ENCODE data around the gene CORIN. TPM values are rescaled to one million over a fixed set of nuclear protein-coding genes. Genes with fewer than 3 reads are reported as not detected.
"Not testable (repeated sequence)": the region's sequence is repeated elsewhere in the genome, so short reads cannot be mapped to it uniquely, and the experiment has no call there.

The CORIN gene
- total and polyA plus RNA-seq, 5 donors from 2014 or later, result 0.64 TPM; not detected in 4

GRCh38 chr4:47566566-47566965 lies 271.3 kb downstream of the CORIN start:
- Mint-ChIP-seq H3K4me3 (no peak overlapping the region), H3K27me3 (no peaks in the 10 kb centered on the region)
- no peaks in the 10 kb centered on the region for H3K36me3 ChIP-seq (ENCODE audit: control insufficient read depth, insufficient read depth, low read length)

GRCh38 chr4:47562297-47562696 lies 275.6 kb downstream of the CORIN start:
- Histone ChIP-seq H3K27me3 (ENCODE audit: control insufficient read depth, insufficient read depth, low read length) (no peaks in the 10 kb centered on the region), H3K4me1 (ENCODE audit: control insufficient read depth, insufficient read depth, low read length, poor library complexity, severe bottlenecking) (no peaks in the 10 kb centered on the region), H3K36me3 (ENCODE audit: control insufficient read depth, insufficient read depth, low read length) (no peaks in the 10 kb centered on the region), H3K27ac (ENCODE audit: insufficient read depth, low read length, poor library complexity, severe bottlenecking) (no peak overlapping the region), H3K4me3 (ENCODE audit: low read depth, low read length) (no peak overlapping the region), H3K9me3 (ENCODE audit: control insufficient read depth in 2 of 2, low read length in 2 of 2) (no peaks in the 10 kb centered on the region)
- no peaks in the 10 kb centered on the region for H3K9me3 Mint-ChIP-seq
- H3K36me3 Mint-ChIP-seq, result no peaks in the 10 kb centered on the region
- no peaks in the 10 kb centered on the region for H3K27me3 Mint-ChIP-seq
- ATAC-seq (ENCODE audit: low read depth in 2 of 2) (no peak), DNase-seq (no peak)
- no peak overlapping the region for H3K27ac Mint-ChIP-seq
- H3K4me1 Mint-ChIP-seq, result peaks cover 0 to 5% (median 3%) of the 10 kb centered on the region in 4 donors
- no peak overlapping the region for H3K4me3 Mint-ChIP-seq

More at GRCh38 chr4:47566566-47566965, 271.3 kb downstream of the CORIN start:
- no peaks in the 10 kb centered on the region for H3K27me3 ChIP-seq (ENCODE audit: control insufficient read depth, insufficient read depth, low read length)
- H3K27ac ChIP-seq (ENCODE audit: insufficient read depth, low read length, poor library complexity, severe bottlenecking), result no peak overlapping the region
- H3K4me3 ChIP-seq (ENCODE audit: low read depth, low read length), result no peak overlapping the region
- Mint-ChIP-seq H3K27ac (no peak overlapping the region), H3K9me3 (no peaks in the 10 kb centered on the region), H3K4me1 (peaks cover 0 to 5% (median 3%) of the 10 kb centered on the region in 4 donors), H3K36me3 (peaks cover 1% of the 10 kb centered on the region)
- ATAC-seq (ENCODE audit: low read depth in 2 of 2) (no peak), DNase-seq (no peak)
- H3K4me1 ChIP-seq (ENCODE audit: control insufficient read depth, insufficient read depth, low read length, poor library complexity, severe bottlenecking), result no peaks in the 10 kb centered on the region
- no peaks in the 10 kb centered on the region for H3K9me3 ChIP-seq (ENCODE audit: control insufficient read depth in 2 of 2, low read length in 2 of 2)

- DNase-seq, result no peak
- H3K27ac Mint-ChIP-seq, result no peak overlapping the region
- H3K27me3 Mint-ChIP-seq, result no peaks in the 10 kb centered on the region
- H3K4me3 ChIP-seq (ENCODE audit: low read depth, low read length), result no peak overlapping the region
- H3K9me3 Mint-ChIP-seq, result no peaks in the 10 kb centered on the region
- H3K9me3 ChIP-seq (ENCODE audit: control insufficient read depth in 2 of 2, low read length in 2 of 2), result no peaks in the 10 kb centered on the region
- H3K4me1 Mint-ChIP-seq, result peaks cover 0 to 5% (median 3%) of the 10 kb centered on the region in 4 donors
- H3K4me3 Mint-ChIP-seq, result no peak overlapping the region
- H3K4me1 ChIP-seq (ENCODE audit: control insufficient read depth, insufficient read depth, low read length, poor library complexity, severe bottlenecking), result no peaks in the 10 kb centered on the region
- H3K27ac ChIP-seq (ENCODE audit: insufficient read depth, low read length, poor library complexity, severe bottlenecking), result no peak overlapping the region
- H3K27me3 ChIP-seq (ENCODE audit: control insufficient read depth, insufficient read depth, low read length), result no peaks in the 10 kb centered on the region
- H3K36me3 ChIP-seq (ENCODE audit: control insufficient read depth, insufficient read depth, low read length), result no peaks in the 10 kb centered on the region
- H3K36me3 Mint-ChIP-seq, result no peaks in the 10 kb centered on the region
- no peak for ATAC-seq (ENCODE audit: low read depth in 2 of 2)
Measured at GRCh38 chr4:47561331-47561730, 276.5 kb downstream of the CORIN start.

GRCh38 chr4:47560682-47561081 lies 277.2 kb downstream of the CORIN start:
- H3K27ac Mint-ChIP-seq, result no peak overlapping the region
- no peaks in the 10 kb centered on the region for H3K36me3 Mint-ChIP-seq
- DNase-seq, result no peak
- no peak overlapping the region for H3K4me3 Mint-ChIP-seq
- H3K36me3 ChIP-seq (ENCODE audit: control insufficient read depth, insufficient read depth, low read length), result no peaks in the 10 kb centered on the region
- H3K4me3 ChIP-seq (ENCODE audit: low read depth, low read length), result no peak overlapping the region
- no peak for ATAC-seq (ENCODE audit: low read depth in 2 of 2)
- H3K4me1 Mint-ChIP-seq, result peaks cover 0 to 5% (median 3%) of the 10 kb centered on the region in 4 donors
- no peaks in the 10 kb centered on the region for H3K4me1 ChIP-seq (ENCODE audit: control insufficient read depth, insufficient read depth, low read length, poor library complexity, severe bottlenecking)
- H3K27me3 Mint-ChIP-seq, result no peaks in the 10 kb centered on the region
- H3K27ac ChIP-seq (ENCODE audit: insufficient read depth, low read length, poor library complexity, severe bottlenecking), result no peak overlapping the region
- H3K27me3 ChIP-seq (ENCODE audit: control insufficient read depth, insufficient read depth, low read length), result no peaks in the 10 kb centered on the region
- no peaks in the 10 kb centered on the region for H3K9me3 ChIP-seq (ENCODE audit: control insufficient read depth in 2 of 2, low read length in 2 of 2)
- no peaks in the 10 kb centered on the region for H3K9me3 Mint-ChIP-seq

- Mint-ChIP-seq H3K4me3 (no peak overlapping the region), H3K36me3 (no peaks in the 10 kb centered on the region), H3K4me1 (peaks cover 0 to 2% (median under 1%) of the 10 kb centered on the region in 4 donors), H3K27ac (no peak overlapping the region), H3K27me3 (no peaks in the 10 kb centered on the region), H3K9me3 (no peaks in the 10 kb centered on the region)
- no peak for ATAC-seq (ENCODE audit: low read depth in 2 of 2)
- no peaks in the 10 kb centered on the region for H3K4me1 ChIP-seq (ENCODE audit: control insufficient read depth, insufficient read depth, low read length, poor library complexity, severe bottlenecking)
- no peak for DNase-seq
- H3K27ac ChIP-seq (ENCODE audit: insufficient read depth, low read length, poor library complexity, severe bottlenecking), result no peak overlapping the region
- H3K36me3 ChIP-seq (ENCODE audit: control insufficient read depth, insufficient read depth, low read length), result no peaks in the 10 kb centered on the region
- no peaks in the 10 kb centered on the region for H3K9me3 ChIP-seq (ENCODE audit: control insufficient read depth in 2 of 2, low read length in 2 of 2)
- no peaks in the 10 kb centered on the region for H3K27me3 ChIP-seq (ENCODE audit: control insufficient read depth, insufficient read depth, low read length)
- H3K4me3 ChIP-seq (ENCODE audit: low read depth, low read length), result no peak overlapping the region
Measured at GRCh38 chr4:47557255-47557654, 280.6 kb downstream of the CORIN start.

GRCh38 chr4:47555920-47556319 lies 281.9 kb downstream of the CORIN start:
- H3K4me3 Mint-ChIP-seq; H3K27ac Mint-ChIP-seq; H3K4me3 ChIP-seq (ENCODE audit: low read depth, low read length); H3K27ac ChIP-seq (ENCODE audit: insufficient read depth, low read length, poor library complexity, severe bottlenecking); H3K27me3 Mint-ChIP-seq; H3K4me1 Mint-ChIP-seq; H3K27me3 ChIP-seq (ENCODE audit: control insufficient read depth, insufficient read depth, low read length); H3K36me3 ChIP-seq (ENCODE audit: control insufficient read depth, insufficient read depth, low read length); ATAC-seq (ENCODE audit: low read depth in 2 of 2); DNase-seq; H3K9me3 Mint-ChIP-seq; H3K9me3 ChIP-seq (ENCODE audit: control insufficient read depth in 2 of 2, low read length in 2 of 2); H3K4me1 ChIP-seq (ENCODE audit: control insufficient read depth, insufficient read depth, low read length, poor library complexity, severe bottlenecking); H3K36me3 Mint-ChIP-seq: not testable (repeated sequence)

- no peak for ATAC-seq (ENCODE audit: low read depth in 2 of 2)
Measured at GRCh38 chr4:47553329-47554125, 284.3 kb downstream of the CORIN start.

GRCh38 chr4:47551682-47552081 lies 286.2 kb downstream of the CORIN start:
- H3K27ac Mint-ChIP-seq, result no peak overlapping the region
- Histone ChIP-seq H3K4me3 (ENCODE audit: low read depth, low read length) (no peak overlapping the region), H3K36me3 (ENCODE audit: control insufficient read depth, insufficient read depth, low read length) (no peaks in the 10 kb centered on the region), H3K27me3 (ENCODE audit: control insufficient read depth, insufficient read depth, low read length) (no peaks in the 10 kb centered on the region), H3K27ac (ENCODE audit: insufficient read depth, low read length, poor library complexity, severe bottlenecking) (no peak overlapping the region), H3K9me3 (ENCODE audit: control insufficient read depth in 2 of 2, low read length in 2 of 2) (no peaks in the 10 kb centered on the region), H3K4me1 (ENCODE audit: control insufficient read depth, insufficient read depth, low read length, poor library complexity, severe bottlenecking) (no peaks in the 10 kb centered on the region)
- no peaks in the 10 kb centered on the region for H3K27me3 Mint-ChIP-seq
- peaks cover 0 to 2% (median 0%) of the 10 kb centered on the region in 4 donors for H3K4me1 Mint-ChIP-seq
- H3K4me3 Mint-ChIP-seq, result no peak overlapping the region
- ATAC-seq (ENCODE audit: low read depth in 2 of 2) (no peak), DNase-seq (no peak)
- no peaks in the 10 kb centered on the region for H3K9me3 Mint-ChIP-seq
- H3K36me3 Mint-ChIP-seq, result peaks cover 4% of the 10 kb centered on the region

More at GRCh38 chr4:47553329-47554125, 284.3 kb downstream of the CORIN start:
- H3K36me3 Mint-ChIP-seq, result peaks cover 4% of the 10 kb centered on the region
- no peak overlapping the region for H3K4me3 Mint-ChIP-seq
- no peaks in the 10 kb centered on the region for H3K9me3 ChIP-seq (ENCODE audit: control insufficient read depth in 2 of 2, low read length in 2 of 2)
- H3K36me3 ChIP-seq (ENCODE audit: control insufficient read depth, insufficient read depth, low read length), result no peaks in the 10 kb centered on the region
- H3K4me3 ChIP-seq (ENCODE audit: low read depth, low read length), result no peak overlapping the region
- H3K27ac Mint-ChIP-seq, result no peak overlapping the region
- H3K4me1 Mint-ChIP-seq, result peaks cover 0 to 2% (median 0%) of the 10 kb centered on the region in 4 donors
- H3K9me3 Mint-ChIP-seq, result no peaks in the 10 kb centered on the region
- H3K4me1 ChIP-seq (ENCODE audit: control insufficient read depth, insufficient read depth, low read length, poor library complexity, severe bottlenecking), result no peaks in the 10 kb centered on the region
- no peaks in the 10 kb centered on the region for H3K27me3 ChIP-seq (ENCODE audit: control insufficient read depth, insufficient read depth, low read length)
- no peak for DNase-seq
- H3K27me3 Mint-ChIP-seq, result no peaks in the 10 kb centered on the region
- H3K27ac ChIP-seq (ENCODE audit: insufficient read depth, low read length, poor library complexity, severe bottlenecking), result no peak overlapping the region
